LNCaP clone FGC (cell line): Measurements from ENCODE around the gene FOXI2.

Experiments used
- DNase-seq: peaks from one replicate; pipeline ENCODE4 v3.0.0-alpha.2; 2011; ENCODE audit warnings: low read depth
- H3K4me3 ChIP-seq: 2 replicates; pipeline ENCODE4 v1.5.1; 2011; ENCODE audit warnings: mild to moderate bottlenecking, low read depth, low read length, control low read depth
- TF ChIP-seq, protein P1 (sequence below): IDR thresholded peaks from 2 replicates; pipeline ENCODE4 v1.5.1; 2012; ENCODE audit warnings: mild to moderate bottlenecking; ENCODE audit not compliant: control insufficient read depth, insufficient read depth; ENCODE audit errors: extremely low read depth

The FOXI2 gene

DNA sequence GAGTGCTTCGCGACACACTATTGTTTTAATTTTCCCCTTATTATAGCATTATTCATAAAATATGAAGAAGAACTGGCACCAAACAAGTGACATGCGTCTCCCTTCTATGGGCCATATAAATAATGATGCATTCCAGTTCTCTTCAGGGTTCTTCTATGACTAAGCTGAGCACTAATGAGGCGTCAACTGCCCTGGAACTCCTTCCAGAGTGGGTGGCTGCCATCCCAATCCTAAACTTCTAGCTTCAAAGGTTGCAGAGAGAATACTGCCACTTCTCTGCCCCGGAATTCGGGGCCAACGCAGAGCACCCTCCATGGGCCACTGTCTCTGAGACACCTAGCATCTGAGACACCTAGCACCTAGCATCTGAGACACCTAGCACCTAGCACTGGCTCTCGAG, 37.7 kb upstream of the FOXI2 start:
- H3K4me3 ChIP-seq = no peak overlapping the region
- TF ChIP-seq, protein P1, sequence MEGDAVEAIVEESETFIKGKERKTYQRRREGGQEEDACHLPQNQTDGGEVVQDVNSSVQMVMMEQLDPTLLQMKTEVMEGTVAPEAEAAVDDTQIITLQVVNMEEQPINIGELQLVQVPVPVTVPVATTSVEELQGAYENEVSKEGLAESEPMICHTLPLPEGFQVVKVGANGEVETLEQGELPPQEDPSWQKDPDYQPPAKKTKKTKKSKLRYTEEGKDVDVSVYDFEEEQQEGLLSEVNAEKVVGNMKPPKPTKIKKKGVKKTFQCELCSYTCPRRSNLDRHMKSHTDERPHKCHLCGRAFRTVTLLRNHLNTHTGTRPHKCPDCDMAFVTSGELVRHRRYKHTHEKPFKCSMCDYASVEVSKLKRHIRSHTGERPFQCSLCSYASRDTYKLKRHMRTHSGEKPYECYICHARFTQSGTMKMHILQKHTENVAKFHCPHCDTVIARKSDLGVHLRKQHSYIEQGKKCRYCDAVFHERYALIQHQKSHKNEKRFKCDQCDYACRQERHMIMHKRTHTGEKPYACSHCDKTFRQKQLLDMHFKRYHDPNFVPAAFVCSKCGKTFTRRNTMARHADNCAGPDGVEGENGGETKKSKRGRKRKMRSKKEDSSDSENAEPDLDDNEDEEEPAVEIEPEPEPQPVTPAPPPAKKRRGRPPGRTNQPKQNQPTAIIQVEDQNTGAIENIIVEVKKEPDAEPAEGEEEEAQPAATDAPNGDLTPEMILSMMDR = no peak
- DNase-seq = no peak

DNA sequence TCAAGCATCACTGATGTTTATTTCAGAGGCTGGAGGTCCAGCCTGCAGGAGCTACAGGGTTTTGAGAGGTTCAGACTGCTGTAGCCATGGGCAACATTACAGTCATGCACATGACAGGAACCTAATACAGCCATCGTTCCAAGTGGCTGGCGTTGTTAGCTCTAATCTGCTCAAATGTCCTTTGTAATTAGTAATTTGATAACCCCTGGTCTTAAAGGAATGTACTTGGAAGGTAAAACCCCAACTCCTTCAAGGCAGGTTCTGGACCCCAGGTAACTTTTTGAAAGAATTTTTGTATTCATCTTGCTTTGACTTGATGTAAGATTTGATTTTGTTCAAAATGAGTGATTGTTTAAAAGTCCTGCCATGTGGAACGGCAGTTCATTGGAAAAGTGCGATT, 34.7 kb upstream of the FOXI2 start:
- no peak overlapping the region for H3K4me3 ChIP-seq
- DNase-seq = no peak
- TF ChIP-seq, protein P1 = no peak

DNA sequence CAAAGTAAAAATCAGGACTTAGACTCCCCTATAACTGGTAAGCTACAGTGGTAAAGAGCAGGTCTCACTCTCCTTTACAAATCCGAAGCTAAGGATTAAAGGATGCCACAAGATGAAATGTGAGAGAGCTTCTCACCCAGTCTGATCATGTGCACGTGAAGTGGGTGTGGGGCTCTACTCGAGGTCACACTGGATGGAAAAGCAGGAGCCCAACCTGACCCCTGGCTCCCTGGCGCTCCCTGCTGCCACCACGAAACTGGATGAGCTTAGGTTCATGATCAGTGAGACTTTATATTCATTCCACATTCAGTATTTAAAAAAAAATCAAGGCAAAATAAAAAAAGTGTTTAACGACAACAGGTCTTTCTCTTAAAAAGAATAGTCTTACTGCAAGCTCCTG, 21.7 kb upstream of the FOXI2 start:
- TF ChIP-seq, protein P1 = no peak
- H3K4me3 ChIP-seq = no peak overlapping the region
- DNase-seq = no peak

DNA sequence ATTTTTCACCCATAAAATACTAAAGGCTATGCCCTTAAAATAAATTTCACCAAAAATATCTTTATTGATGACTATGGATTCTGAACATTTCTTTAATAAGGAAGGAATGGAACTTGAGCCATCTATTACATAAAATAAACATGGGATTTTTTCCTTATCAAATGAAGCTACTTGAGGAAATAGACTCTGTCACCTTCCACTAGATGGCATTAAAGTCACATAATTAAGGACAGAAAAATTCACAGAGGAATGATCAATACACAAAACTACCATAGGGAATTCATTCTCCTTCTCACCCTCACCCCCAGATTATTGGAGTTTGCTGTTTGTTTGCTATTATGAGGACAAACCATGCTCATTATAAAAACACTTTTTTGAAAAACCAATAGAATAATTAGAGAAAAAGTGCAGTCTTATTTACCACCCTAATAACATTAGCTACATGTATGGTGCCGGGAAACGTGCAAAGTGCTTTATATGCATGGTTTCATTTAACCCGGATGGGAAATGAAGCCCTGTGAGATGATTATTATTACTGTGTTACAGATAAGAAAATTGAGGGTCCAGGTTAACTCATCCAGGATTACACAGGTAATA, 21.1 kb upstream of the FOXI2 start:
- H3K4me3 ChIP-seq = no peak overlapping the region
- peak; percentile 21 for DNase-seq
- TF ChIP-seq, protein P1 = peak; percentile 60

DNA sequence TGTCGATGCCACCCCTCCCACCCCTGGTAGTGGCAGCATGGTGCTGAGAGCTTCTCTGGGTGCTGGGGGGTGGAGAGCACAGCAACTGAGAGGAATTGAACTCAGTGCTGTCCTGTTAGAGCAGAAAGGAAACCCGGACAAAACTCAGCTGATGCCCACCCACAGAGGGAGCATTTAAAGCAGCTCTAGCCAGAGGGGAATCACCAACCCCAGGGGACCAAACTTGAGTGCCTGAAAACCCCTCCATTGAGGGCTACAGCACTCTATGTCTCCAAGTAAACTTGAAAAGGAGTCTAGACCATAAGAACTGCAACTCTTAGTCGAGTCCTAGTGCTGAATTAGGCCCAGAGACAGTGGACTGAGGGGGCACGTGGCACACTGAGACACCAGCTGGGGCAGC, 16.8 kb upstream of the FOXI2 start:
- DNase-seq = no peak
- TF ChIP-seq, protein P1 = no peak
- H3K4me3 ChIP-seq = no peak overlapping the region

DNA sequence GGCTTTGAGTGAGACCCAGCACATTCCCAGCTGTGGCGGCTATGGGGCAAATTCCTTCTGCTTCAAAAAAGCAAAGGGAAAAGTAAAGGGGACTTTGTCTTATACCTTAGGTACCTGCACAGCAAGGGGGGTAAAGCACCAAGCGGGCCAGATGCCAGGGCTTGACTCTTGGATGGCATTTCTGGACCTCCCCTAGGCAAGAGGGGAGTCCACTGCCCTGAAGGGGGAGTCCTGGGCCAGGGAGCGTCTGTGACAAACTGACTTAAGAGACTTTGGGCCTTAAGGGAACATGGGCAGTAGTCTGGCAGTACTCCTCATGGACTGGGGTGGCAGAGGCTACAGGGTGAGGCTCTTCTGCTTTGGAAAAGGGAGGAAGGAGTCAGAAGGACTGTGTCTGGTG, 16.1 kb upstream of the FOXI2 start:
- no peak for DNase-seq
- H3K4me3 ChIP-seq = no peak overlapping the region
- TF ChIP-seq, protein P1 = no peak

DNA sequence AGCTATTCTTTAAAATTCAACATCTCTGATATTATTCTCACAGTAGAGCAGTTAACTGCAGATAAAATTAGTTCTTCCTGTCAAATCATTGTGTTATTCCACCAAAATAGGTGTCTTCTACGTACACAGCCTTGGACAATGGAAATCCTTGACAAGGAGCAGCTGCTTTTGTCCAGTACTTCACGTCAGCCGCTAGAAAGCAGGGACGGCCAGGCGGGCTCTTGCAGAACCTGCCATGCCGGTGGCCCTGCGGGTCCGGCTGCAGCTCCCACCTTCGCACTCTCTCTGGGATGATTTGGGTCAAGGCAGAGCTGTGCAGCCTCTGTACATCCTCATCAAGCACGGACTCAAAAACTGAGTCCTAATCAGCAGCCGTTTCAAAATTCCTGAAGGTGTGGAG, 2.2 kb upstream of the FOXI2 start:
- no peak for DNase-seq
- TF ChIP-seq, protein P1 = no peak
- H3K4me3 ChIP-seq = no peak overlapping the region
